Astrocyte of the spinal cord (primary cell): ENCODE data around the gene TBC1D13.

ENCODE experiments used
- DNase-seq: peaks from one replicate; pipeline ENCODE4 v3.0.0; 2011; ENCODE audit warnings: low read depth, low spot score
- H3K4me3 ChIP-seq: 2 replicates; pipeline ENCODE4 v1.5.1; 2011; ENCODE audit warnings: low read depth, mild to moderate bottlenecking, low read length, moderate library complexity
- CTCF ChIP-seq: IDR thresholded peaks from 2 replicates; pipeline ENCODE4 v1.5.1; 2012; ENCODE audit warnings: low read depth, mild to moderate bottlenecking, low read length, inconsistent platforms
- in situ Hi-C: cut with HindIII; loops from 2 replicates; pipeline ENCODE4 v1.10.0; 2017; ENCODE audit warnings: low sequenced_read_pairs

The TBC1D13 gene

GRCh38 chr9:128820665-128821583 is 33.9 kb downstream of the TBC1D13 start:
- no peak for DNase-seq
- in situ Hi-C loops = no loop called here
- no peak for TF ChIP-seq CTCF
- no peak overlapping the region for H3K4me3 ChIP-seq

DNA sequence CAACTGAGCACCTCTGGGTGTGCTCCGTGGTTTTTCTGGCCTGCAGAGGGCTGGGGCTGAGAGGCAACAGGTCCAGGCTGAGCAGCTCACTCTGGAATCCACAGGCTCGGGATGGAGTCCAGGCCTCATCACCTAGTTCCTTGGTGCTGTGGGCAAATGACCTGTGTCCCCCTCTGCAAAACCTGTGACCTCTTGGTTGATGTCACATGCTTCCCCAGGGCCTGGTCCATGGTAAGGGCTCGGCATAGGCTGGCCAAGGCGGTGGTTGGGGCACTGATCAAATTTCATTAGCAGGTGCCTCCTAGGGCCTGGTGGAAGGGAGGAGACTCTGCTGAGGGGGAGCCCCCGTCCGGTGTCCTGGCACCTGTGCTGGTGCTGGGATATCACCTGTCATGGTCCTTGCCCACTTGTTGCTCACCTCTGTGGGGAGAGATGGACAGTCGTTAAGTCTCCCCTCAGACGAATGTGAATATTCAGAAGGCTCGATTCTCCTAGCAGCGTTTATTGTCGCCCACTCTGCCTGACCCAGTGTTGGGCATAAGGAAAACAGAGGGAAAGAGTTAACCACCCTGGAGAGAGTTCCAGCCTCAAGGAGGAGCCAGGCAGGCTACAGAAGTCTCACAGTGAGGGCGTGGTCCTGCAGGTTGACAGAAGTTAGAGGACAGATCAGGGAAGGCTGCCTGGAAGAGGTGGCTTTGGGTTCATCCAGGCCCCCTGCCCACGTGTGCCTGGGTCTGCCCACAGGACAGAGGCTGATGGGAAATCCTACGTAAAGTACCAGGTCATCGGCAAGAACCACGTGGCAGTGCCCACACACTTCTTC is 34.7 kb downstream of the TBC1D13 start:
- in situ Hi-C loops = no loop called here
- H3K4me3 ChIP-seq = no peak overlapping the region
- no peak for DNase-seq
- no peak for TF ChIP-seq CTCF

DNA sequence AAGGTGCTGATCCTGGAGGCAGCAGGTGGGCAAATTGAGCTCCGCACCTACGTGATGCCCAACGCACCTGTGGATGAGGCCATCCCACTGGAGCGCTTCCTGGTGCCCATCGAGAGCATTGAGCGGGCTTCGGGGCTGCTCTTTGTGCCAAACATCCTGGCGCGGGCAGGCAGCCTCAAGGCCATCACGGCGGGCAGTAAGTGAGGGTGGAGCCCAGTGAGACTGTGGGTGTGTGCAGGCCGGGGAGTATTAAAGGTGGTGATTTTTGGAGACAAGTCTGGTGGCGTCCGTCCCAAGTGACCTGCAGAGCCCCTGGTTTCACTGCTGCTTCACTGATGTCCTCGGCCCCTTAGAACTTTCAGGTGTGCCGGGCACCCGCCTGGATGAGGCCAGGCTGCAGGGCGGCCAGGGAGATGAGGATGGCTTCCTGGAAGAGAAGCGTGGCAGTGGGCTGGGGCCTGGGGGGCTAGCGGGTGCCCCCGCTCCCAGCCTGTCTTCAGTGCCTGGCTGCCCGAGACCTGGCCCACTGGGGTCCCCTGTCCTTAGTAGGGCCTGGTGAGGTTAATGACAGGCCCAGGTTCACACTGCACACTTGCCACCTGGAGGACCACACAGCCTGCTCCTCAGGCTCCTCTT is 35.5 kb downstream of the TBC1D13 start:
- no peak for DNase-seq
- TF ChIP-seq CTCF = no peak
- H3K4me3 ChIP-seq = no peak overlapping the region
- in situ Hi-C loops = no loop called here

DNA sequence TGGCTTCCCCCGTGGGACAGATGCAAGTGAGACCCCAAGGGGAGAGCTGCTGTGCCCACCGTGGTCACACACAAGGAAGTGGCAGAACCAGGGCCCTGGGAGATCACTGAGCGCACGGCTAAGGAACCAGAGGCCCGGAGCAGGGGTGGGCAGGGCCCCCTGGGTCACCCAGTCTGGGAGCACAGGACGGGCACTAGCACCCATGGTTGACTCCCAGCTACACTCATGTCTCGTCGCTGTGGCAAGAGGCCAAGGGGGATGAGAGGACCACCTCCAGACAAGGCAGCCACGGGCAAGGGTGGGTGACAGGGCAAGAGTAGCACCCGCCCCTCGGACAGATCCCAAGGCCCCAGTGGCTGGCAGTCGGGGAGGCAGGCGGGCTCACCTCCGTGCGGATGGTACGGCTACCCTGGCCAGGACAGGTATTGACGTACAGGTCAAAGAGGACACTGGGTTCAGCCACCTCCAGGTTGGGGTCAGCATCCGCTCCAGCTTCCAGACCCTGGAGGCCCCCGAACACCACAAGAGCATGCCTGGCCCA is 36.4 kb downstream of the TBC1D13 start:
- no peak overlapping the region for H3K4me3 ChIP-seq
- TF ChIP-seq CTCF = no peak
- no peak for DNase-seq
- in situ Hi-C loops = no loop called here

DNA sequence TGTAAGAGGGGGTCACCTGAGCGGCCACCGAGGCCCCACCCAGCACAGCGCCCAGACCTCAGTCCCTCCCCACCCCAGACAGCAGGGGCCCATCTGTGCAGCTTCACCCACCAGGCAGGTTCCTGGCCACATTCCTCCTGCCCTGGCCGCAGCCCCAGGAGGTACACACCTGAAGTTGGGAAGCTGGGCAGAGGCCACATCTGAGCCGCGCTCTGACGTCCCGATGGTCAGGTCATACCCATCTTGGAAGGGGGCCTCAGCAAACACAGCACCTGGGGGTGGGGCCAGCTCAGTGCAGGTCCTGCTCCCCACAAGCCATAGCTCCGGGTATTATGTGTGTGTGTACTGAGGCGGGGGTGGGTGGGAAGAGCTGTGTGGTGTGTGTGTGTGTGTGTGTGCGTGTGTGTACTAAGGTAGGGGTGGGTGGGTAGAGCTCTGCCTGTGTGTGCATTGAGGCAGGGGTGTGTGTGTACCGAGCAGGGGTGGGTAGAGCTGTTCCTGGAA is 36.9 kb downstream of the TBC1D13 start:
- in situ Hi-C loops = no loop called here
- DNase-seq = no peak
- TF ChIP-seq CTCF = no peak
- no peak overlapping the region for H3K4me3 ChIP-seq

DNA sequence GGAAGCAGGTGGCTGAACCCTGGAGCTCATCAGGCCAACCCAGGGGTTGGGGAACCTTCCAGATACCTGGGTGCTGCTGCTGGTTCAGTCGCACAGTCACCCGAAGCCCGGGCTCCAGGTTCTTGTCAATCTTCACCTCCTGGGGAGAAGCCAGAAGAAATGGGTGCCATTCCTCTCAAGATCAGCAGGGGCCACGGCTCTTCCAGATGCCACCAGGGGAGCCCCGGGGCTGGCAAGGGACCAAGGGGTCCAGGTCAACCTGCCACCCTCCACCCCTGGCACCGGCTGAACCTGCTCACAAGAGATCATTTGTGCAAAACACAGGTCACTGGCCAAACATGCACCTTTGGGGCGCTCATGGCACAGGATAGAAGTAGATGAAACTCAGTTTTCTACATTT is 37.9 kb downstream of the TBC1D13 start:
- no peak overlapping the region for H3K4me3 ChIP-seq
- in situ Hi-C loops = no loop called here
- DNase-seq = no peak
- TF ChIP-seq CTCF = no peak
